GM21526 (cell line): Measurements from ENCODE around the gene LDB1.

ENCODE experiments used
- ATAC-seq: cut with Tn5 transposase; IDR thresholded peaks from one replicate; pipeline ENCODE4 v1.9.1; 2021; ENCODE audit warnings: moderate library complexity; ENCODE audit not compliant: unreplicated experiment, low FRiP score

Gene LDB1

DNA sequence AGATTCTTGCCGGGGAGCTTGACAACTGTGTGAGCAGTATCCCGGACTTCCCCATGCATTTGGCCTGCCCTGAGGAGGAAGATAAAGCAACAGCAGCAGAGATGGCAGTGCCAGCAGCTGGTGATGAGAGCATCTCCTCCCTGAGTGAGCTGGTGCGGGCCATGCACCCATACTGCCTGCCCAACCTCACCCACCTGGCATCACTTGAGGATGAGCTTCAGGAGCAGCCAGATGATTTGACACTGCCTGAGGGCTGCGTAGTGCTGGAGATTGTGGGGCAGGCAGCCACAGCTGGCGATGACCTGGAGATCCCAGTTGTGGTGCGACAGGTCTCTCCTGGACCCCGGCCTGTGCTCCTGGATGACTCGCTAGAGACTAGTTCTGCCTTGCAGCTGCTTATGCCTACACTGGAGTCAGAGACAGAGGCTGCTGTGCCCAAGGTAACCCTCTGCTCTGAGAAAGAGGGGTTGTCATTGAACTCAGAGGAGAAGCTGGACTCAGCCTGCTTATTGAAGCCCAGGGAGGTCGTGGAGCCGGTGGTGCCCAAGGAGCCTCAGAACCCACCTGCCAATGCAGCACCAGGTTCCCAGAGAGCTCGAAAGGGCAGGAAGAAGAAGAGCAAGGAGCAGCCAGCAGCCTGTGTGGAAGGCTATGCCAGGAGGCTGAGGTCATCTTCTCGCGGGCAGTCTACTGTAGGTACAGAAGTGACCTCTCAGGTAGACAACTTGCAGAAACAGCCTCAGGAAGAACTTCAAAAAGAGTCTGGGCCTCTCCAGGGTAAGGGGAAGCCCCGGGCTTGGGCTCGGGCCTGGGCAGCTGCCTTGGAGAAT lies 19.3 kb upstream of the LDB1 start:
- no peak for ATAC-seq

DNA sequence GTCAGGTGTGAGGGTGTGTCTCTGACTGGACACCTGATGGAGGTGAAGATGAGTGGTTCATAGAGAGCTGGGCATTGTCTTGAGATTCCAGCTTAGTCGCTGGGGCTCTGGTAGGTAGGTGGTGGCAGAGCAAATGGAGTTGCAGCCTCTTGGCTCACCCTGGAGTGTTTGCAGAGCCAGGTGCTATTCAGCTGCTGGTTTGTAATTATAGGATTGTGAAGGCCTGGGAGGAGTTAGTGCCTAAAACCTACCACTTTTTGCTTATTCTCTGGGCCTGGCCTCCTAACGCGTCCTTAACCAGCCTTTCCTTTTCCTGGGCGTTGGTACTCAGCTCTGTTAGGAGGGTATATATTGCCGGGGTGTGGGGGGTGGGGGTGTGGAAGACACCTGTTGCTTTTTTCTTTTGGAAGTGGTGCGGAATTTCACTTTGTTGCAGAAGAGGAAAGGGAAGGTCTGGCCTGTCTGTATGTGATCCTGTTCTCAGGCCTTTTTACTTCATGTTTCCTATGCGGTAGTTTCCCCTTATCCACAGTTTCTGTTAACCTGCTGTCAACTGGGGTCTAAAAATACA lies 15.9 kb upstream of the LDB1 start:
- no peak for ATAC-seq

DNA sequence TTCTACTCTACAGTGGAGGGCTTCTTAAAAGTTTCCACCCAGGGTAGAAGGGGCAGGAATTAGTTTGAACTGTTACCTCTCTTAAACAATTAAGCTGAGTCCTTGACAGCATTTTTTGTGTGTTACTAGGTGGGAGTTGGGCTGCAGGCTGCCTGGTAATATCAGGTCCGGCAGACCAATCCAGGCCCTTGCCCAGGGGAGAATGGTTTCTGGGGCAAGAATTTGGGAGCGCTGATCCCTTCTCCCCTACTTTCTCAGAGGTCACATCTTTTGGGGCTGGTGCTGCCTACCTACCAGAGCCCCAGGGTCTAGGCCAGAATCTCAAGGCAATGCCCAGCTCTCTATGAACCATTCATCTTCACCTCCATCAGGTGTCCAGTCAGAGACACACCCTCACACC lies 14.2 kb upstream of the LDB1 start:
- no peak for ATAC-seq

DNA sequence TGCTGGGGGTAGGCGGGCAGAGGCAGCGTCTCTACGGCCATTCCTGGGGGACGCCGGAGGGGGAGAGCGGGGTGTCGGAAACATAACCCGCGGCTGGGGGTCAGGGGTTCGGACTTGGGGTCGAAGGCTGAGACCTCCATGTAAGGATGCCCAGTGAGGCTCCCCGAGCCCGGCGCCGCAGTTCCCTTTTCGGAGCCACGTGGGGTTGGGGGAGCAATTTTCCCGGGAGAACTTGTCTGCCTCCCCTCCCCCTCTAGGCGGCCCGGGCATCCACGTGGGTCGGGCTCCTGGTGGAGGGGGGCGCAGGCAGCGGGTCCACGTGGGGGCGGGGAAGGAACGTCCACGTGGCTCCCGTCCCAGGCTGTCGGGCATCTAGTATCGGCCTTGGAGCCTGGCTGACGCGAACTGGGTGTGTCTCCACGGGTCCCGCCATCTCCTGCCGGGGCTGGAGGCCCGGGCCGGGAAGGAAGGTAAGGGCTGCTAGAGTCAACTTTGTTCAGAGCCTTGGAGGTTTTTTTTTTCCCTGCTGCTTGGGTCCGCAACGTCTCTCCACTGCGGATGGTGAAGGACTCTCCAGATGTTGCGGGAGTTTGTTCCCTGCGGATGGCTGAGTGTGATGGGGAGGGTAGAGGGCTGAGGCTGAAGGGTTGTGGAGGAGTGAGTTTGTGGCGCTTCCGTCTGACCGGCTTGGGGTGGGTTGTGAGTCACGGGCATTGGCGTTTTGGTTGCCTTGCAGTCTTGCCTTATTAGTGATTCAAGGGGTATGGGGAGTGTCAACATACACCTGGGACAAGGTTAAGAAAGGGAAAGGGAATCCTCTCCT lies 13.4 kb upstream of the LDB1 start:
- ATAC-seq, result no peak

DNA sequence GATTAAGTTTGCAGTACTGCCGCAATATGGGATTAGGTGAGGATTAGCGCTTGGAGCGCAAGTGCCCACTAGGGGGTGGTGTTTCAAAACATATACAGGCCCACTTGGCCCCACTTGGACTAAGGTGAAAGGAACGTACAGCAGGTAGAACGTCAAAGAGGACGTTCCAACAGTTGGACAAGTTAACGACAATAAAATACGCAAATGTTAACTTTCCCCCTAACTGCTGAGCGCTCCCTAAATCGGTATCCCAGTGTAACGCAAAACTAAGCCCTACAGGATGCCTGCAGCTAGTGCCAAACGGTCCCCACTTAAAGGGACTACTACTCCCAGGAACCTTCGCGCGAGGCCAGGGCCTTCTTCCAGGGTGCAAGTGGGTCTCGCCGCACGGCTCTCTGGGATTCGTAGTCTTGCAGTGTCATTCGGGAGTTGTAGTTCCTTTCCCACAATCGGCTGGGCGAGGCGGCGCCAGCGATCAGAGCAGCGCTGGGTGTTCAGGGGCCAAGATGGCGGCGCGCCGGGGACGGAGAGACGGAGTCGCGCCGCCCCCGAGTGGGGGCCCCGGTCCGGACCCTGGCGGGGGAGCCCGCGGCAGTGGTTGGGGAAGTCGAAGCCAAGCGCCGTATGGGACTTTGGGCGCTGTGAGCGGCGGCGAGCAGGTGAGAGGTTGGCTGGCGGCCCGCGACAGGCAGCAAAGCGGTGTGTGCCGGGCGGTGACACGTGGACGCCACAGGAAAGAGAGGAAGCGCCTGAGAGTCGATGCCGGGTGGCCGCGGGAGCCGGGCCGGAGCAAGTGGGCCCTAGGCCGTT lies 12.6 kb upstream of the LDB1 start, which contains the start of gene PPRC1:
Gene PPRC1, plus strand, starts transcription at position 478 of the 810 bp plus-strand sequence. Its CDS starts 29 bp downstream, at position 507.
- peak; percentile 85 for ATAC-seq

DNA sequence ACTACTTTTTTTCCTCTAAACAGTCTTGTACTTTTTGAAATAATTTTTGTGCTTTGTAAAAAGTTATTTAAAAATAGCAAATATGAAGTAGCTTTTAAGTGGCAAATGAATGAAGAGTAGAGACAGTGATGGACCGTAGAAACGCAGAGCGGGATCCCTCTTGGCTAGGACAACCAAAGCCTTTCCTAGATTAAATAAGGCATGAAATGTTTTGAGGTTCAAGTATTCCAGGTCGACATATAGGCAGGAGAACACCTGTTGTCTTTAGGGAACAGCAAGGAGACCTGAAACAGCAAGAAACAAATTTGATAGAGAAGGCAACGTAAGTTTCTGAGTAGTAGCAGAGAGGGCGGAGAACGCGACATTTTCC lies 12.0 kb upstream of the LDB1 start:
- no peak for ATAC-seq

DNA sequence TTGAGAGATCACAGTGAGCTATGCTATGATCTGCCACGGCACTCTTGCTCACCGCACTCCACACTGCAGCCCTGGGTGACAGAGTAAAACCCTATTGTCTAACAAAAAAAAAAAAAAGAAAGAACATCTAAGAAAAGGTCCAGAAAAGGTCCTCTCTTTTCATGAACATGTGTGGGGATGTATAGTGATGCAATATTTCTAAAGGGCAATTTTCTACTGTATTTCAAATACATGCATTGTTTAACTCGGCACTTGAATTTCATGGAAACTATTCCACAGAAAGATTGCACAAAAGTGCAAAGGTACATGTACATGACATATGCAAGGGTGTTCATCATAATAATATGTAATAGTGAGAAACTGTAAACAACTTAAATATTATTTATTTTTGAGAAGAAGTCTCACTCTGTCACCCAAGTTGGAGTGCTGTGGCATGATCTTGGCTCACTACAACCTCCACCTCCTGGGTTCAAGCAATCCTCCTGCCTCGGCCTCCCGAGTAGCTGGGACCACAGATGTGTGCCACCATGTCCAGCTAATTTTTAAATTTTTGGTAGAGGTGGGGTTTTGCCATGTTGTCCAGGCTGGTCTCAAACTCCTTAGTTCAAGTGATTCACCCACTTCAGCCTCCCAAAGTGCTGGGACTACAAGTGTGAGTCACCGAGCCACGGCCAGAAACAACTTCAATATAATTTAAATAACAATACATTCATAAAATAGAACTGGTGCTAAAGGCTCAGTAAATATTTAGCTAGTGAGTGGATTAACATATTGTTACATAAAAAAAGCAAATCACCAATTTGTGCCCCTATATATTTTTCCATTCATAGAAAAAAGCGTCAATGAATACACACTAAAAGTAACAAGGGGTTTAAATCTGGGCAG lies 11.4 kb upstream of the LDB1 start:
- ATAC-seq, result no peak

DNA sequence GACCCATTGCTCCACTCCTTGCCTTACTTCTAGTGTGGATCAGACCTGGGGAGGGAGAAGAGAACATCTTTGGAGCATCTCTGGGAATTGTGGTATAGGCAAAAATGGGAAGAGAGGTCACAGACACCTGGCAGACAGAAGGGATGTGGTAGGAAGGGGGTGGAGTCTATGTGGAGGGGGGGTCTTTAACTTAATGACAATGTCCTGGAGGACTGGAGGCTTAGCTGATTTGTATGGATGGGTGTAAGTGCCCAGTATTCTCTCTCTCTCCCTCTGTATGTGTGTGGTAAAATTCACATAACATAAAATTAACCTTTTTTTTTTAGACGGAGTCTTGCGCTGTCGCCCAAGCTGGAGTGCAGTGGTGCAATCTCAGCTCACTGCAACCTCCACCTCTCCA lies 3.1 kb upstream of the LDB1 start:
- no peak for ATAC-seq

DNA sequence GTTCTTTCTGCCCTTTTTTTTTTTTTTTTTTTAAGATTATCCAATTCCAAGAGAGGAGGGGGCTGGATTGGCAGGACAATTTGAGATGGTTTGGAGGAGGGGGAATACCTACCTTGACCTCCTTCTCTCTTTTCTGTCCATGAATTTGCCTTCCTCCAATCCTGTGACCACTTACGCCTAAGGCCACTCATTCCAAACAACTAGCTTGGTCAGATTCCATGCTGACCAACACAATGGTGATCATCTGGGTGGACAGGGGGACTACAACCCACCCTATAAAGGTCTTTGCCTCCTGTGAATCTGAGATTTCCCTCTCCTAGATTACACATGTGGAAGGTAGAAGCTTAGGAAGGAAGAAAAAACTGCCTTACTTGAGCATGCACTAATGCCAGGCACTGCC lies 2.3 kb upstream of the LDB1 start:
- no peak for ATAC-seq

DNA sequence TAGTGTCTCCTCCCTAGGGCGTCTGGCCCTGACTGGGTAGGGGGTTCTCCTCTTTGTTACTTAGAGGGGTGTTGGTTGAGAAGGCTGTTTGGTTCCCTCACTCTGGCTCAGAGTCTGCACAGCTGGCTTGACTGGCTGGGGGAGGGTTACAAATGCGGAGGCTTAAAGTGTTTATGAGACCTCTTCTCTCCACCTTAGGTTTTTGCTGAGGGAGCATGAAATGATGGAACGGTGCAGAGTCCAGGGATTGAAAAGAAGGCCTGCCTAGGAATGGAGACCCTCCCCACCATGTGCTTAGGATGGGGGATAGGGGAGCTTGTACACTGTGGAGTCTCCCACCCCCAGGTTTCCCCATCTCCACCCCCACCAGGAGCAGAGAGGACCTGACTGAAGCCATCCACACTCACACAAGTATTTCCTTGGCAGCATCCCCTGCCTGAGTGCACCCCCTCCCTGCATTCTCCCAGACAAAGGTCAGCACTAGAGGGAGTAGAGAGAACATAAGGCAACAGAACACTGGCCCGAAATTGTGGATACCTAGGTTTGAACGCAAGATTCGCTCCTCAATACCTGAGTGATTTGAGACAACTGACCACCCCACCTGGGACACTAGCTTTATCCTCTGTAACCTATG lies 1.7 kb upstream of the LDB1 start:
- ATAC-seq, result no peak

DNA sequence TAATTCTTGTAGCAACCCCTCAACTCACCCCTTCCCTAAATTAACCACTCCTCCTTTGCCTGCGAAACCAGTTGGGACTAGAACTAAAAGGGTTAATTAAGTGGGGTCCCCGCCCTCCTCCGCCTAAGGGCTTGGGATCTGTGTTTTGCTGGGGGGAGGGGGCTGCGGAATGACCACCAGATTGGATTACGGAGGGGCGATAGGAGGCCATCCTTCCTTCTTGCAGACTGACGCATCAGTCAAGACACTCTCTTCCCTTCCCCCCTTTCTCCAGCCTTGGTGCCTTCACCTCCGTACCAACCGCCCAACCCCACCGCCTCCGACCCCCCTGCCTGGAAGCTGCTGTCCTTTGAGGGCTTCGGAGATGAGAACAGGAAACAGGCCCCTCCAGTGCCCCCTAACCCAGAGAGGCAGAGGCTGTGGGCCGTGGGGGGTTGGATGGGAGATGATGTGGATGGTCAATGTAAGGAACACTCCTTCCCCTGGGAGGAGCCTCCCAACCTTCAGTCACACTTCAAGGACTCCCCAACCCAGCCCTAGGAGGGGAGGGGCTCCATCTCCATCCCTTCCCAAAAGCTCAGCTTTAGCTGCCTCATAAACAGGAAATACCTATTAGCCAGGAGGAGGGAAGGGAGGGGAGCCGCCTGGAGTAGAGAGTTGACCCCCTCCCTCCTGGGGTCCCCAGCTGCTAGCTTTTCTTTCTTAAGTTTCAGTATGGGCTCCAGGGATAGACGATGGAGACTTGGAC lies 997 bp upstream of the LDB1 start:
- no peak for ATAC-seq

DNA sequence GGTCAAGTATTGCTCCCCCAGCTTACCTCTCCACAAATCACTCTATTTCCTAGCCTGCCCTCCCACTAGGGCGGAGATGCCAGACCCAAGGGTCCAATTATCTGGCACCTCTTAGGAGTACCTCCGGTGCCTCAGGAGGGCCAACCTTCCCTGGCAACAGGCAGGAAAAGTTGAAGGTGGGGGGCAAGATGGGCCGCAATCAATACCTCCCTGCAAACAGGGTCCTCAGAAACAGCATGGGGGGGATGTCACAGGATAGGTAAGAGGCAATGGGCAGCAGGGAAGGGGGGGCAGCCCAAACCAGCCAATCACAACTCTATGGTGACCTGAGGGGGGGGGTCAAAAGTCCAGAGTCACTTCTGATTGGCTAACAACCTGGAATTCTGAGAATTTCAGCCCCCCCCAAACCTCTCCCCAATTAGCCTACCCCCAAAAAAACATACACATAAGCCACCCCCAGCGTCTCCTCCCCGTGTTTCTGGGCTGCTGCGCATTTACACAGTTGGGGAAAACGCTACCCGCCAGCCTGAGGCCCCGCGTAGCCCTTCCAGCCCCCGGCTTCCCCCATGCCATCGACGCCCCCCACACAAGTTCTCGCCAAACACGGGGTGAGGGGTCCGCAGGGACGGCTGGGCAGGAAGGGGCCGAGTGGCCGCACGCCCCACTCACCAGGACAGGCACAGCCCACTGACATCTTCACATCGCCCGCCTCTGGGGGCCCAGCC lies 589 bp downstream of the LDB1 start:
- ATAC-seq, result no peak

DNA sequence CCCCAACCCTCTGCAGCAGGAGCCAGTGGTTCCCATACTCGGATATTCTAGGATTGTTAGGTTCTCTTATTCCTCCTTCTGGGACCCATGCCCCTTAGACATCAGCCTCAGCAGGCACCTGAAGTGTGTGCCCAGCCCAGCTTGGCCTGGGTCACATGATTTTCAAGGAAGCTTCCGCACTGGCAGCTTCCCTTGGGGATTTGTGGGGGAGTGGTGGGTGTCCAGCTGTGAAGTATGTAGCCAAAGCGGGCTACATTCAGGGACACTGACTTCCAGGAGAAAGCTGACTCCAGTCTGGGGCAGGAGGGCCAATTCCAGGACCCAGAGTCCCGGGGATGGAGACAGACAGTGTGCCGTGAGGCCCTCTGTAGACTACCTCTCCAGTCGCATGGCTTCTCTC lies 1.3 kb downstream of the LDB1 start:
- no peak for ATAC-seq

DNA sequence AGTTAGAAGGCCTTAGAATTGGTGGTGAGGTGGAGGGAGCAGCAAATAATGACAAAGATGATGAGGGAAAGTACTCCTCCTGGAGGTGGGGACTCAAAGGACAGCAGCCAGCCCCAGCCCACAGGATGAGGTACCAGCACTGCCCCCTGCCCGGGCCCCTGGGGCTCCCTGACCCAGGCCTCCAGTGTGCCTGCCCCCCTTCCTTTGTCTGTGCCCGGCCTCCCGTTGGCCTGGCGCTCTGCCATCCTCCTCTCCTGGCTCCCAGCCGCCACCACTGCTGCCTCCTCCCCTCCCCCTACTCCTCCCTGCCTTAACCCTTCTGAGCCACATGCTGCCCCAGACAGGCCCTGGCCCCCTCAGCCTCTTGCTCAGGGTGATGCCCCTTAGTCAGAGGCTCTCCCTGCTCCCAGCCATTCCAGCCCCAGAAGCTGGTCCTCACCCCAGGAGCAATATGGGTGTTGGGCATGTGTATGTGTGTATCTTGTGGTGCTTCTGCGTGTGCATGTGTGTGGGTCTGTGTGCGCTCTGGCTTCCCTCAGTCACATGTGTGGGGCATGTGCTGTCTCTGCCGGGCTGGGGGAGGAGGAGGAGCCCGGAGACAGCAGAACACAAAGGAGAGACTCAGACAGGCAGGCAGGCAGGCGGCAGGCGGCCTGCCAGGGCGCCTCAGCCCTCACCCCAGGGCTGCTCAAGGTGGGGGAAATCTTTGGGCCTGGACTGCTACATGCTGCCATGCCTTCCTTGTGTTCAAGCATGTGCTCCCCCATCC lies 2.6 kb downstream of the LDB1 start:
- ATAC-seq, result no peak

DNA sequence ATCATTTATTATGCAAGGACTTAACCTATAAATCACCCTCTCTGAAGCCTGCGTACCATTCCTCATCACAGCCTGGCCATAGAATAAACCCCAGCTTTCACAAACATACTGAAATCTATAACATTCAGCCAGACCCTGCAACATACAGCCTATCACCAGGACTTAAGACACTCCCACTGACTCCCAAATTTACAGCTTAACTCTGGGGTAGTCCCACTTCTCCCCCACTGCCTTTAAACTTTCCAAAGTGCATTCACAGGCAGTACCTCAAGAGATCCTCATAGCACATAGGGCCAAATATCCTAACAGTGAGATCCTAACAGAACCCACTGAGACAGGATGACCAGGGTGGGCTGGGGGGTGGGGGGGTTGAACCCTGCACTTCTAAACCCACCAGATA lies 3.5 kb downstream of the LDB1 start:
- ATAC-seq, result no peak

DNA sequence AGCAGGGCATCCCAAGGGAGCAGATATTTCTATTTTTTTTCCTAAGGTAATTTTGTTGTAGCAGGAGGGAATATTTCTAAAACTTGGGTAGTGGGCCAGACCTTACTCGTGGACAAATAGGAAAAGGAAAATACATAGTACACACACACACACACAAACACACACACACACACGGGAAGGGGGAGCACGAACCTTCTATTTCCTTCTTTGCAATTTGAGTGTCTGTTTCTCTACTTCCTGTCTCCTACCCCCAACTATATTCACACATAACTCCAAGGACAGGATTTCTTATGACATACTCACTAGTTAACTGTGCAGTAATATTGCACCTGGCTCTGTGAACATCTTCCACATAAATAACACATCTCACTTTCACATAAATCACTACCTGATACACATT lies 4.4 kb downstream of the LDB1 start:
- no peak for ATAC-seq
